NCI-H2029 treated with DMSO at 0.1 percent for 48 hours (cell line): ENCODE data around the gene PMVK.
"Not testable (repeated sequence)": the region's sequence is repeated elsewhere in the genome, so short reads cannot be mapped to it uniquely, and the experiment has no call there.

ENCODE experiments used
- DNase-seq: peaks from one replicate; lab custom pipeline; 2025; lab: John Stamatoyannopoulos, UW

The PMVK gene

GRCh38 chr1:154912755-154913154, 23.8 kb downstream of the PMVK start:
- no peak for DNase-seq

GRCh38 chr1:154911691-154912550, 24.6 kb downstream of the PMVK start:
- no peak for DNase-seq

- no peak for DNase-seq
These were observed 25.7 kb downstream of the PMVK start for GRCh38 chr1:154910851-154911250.

DNA sequence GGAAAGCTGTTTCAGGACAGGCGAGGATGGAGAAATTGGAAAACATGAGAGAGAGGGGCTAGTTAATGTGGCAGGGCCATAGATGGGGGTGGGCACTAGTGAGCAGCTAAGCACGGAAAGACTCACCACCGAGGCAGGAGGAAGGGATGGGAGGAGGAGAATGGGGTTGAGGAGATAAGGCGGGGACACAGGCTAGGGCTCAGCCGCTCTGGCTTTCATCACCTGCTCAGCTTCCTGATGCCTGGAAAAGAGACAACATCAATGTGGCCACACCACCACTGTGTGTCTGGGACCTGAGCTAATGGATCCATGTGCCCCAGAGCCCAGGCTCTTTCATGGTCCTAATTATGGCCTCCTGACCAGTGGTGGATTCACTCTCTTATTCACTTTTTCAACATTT, 27.6 kb downstream of the PMVK start:
- no peak for DNase-seq

- DNase-seq: not testable (repeated sequence)
These were observed 28.4 kb downstream of the PMVK start for GRCh38 chr1:154908129-154908528.

DNA sequence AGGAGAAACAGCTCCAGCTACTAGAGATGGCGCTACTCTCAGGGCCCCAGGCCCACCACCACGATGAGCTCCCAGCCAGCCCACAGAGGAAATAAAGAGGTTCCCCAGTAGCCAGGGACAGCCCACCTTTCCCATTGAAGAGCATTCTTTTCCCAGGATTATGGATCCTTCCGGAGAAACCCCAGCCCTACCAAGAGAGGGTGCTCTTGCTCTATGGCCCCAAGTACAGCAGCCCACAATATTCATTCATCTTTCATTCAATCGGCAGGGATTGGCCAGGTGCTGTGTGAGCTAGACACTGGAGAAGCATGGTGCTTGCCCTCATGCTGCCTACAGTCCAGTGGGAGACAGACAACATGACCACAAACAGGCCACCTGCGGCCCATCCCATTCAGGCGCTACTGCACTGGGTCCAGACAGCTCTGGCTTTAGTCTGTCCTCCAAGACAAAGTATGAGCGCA, 29.9 kb downstream of the PMVK start:
- DNase-seq: no peak

- DNase-seq: no peak
These were observed 33.5 kb downstream of the PMVK start for GRCh38 chr1:154902938-154903566.

- DNase-seq: no peak
These were observed 34.9 kb downstream of the PMVK start for GRCh38 chr1:154901591-154901990.

DNA sequence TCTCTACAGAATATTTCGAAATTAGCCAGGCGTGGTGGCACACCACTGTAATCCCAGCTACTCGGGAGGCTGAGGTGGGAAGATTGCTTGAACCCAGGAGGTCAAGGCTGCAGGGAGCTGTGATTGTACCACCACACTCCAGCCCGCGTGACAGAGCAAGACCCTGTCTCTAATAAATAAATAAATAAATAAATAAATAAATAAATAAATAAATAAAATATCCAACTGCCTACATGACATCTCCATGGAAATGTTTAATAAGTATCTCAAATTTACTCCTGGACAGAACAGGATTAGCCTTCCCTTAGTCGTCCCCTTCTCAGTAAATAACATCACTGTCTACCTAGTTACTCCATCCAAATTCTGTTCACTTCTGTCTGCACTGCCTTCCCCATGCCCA, 37.5 kb downstream of the PMVK start:
- DNase-seq: no peak

DNA sequence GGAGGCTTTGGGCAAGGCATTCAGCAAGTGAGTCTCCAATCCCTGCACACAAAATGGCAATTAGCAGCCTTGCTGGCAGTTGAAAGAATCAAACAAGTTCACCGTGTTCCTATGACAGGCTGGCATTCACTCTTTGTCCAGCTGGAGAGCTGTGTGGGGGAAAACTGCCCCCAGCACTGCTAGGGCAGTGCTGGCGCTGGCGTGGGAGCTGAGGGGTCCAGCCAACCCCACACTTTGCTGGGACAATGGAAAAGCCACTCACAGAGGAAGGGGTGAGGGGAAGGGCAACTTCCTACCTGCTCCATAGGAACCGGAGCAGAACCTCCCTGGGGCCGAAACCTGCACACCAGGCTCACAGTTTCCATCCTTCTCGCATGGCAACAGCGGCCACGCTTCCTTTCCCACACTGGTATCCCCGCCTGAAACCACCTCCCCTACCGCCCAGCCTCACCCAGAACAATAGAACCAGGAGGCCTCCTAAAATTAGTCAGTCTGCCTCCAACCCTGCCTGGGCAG, 39.7 kb downstream of the PMVK start:
- DNase-seq: no peak

DNA sequence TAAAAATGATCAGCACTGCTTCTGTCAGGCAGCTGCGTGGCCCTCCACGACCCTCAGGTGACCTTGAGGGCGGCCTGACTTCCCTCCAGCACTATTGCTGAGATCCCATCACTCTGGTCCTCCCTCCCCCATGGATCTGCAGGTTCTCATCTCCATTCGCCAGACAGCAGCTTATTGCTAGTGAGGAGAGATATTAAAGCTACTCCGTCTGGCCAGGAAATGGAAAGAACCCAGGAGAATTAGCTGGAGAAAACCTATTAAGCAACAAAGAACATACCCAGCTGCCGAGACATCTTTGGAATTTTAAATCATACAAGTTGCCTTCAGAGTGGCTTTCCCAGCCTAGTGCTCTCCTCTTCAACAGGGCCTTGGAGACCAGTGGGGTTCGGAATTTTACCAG, 40.7 kb downstream of the PMVK start:
- no peak for DNase-seq

GRCh38 chr1:154891452-154891851, 45.1 kb downstream of the PMVK start:
- no peak for DNase-seq

DNA sequence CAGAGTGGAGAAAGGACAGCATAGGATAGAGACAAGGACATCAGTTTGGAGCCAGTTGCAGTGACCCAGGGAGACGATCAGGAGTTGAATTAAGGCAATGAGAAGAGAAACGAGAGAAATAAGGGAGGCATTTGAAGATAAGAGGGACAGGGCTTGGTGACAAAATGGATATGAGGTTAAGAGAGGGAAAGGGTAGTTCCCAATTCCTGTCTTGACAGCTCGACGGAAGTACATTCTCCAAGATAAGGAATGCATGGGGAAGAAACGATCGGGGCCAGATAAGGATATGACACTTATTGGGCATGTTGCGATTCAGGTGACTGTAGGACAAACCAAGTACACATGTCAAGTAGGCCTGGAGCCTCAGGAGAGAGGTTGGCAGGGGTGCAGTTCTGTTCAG, 47.8 kb downstream of the PMVK start:
- DNase-seq: no peak

- DNase-seq: no peak
These were observed 50.1 kb downstream of the PMVK start for GRCh38 chr1:154886281-154887015.

DNA sequence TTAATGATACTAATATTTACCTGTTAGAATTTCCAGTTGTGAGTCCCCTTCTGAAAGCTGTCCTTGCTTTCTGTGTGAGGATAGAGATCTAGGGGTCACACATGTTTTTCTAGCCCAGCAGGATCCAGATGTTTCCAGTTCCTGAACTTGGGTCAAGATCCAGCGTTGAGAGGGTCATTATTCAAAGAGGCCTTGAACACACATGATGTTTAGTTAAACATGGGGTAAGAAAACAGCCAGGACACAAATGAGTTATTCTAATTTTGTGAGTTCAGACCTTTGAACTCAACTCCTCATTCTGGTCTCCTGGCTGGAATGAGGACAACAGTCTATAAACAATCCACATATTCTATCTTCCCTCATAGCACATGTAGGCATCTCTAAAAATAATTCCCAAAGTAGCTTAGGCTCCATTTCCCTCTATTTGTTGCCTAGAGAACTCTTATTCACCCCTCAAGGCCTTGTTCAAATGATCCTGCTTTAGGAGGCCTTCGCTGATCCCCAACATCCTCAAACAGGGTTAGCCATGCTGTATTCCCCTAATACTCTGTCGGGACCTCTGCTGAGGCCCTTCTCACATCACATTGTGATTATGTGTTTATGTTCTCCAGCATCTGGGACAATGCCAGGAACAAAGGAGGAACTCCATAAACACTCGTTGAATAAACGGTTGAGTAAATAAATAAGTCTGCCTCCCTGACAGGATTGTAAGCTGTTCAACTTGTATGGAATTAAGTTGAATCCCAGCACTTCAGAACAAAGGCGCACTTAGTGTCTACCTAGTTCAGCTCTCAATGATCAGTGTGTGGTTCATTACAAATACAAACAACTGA, 51.4 kb downstream of the PMVK start:
- peak; percentile 11 for DNase-seq

DNA sequence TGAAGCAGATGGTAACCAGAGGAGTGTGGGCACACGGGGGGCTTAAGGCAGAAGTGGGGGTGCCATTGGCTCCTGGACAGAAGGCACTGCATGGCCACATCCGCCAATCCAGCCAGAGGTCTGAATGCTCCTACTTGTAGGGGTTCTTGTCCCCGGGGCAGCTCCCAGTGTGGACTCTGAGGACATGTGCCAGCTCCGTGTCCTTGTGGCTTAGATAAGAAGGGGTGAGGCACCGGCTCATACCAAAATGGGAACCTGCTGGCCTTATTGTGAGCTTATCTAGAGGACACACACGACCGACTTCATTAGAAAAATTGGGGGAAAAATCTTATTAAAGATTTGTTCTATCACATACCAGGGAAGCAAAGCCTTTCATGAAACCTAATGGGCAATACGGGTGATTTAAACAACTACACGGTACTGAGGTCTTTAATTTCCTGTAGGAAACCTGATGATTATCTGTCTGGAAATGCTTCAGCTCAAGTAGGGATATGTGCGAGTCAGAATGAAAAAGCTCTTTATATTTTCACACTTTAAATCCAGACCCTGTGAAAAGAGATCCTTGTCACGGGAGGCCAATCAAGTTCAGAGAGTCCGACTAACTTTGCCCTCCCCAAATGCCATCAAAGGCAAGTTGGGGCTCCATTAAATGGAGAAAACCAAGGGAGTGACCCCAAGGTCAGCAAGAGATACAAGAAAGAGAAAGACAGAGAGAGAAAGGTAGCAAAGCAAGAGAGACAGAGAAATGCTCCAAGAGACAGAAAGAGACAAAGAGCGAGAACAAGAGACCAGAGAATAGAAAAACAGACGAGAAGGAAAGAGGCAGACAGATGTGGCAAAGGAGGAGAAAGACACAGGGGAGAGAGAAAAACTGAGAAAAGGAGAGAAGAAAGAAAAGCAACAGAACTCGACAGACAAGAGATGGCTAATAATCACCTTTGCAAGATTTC, 52.3 kb downstream of the PMVK start:
- DNase-seq: no peak

DNA sequence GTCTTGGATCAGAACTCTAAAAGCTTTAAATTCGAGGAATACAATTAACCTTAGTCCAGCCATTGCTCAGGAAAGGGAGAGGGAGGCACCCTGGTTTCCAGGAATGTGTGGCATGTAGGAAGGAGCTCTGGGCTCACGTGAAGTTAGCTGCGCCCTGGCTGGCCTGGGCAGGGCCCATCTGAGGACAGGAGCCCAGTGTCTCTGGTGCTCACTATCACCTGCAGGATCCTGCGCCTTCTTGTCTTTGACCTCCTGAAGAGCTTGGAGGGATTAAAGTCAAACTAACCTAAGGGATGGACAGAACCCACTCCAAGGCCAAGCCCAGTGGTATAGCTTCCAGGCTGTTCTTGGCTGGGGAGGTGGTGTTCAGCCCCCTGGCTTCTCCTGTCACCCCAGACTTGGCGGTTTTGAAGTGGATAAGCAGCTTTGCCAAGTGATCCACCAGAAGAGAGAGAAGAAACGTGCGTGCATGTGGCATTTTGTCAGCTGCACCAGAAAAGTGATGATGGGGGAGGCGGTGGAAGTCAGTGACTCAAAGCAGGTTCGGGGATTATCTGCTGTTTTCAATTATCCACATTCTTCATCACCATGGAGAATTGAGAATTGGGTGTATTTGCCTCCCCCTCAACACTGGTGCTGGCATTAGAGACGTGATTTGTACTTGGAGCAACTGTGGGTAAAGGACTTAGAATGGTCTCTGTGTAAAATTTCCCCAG, 54.5 kb downstream of the PMVK start:
- DNase-seq: no peak

DNA sequence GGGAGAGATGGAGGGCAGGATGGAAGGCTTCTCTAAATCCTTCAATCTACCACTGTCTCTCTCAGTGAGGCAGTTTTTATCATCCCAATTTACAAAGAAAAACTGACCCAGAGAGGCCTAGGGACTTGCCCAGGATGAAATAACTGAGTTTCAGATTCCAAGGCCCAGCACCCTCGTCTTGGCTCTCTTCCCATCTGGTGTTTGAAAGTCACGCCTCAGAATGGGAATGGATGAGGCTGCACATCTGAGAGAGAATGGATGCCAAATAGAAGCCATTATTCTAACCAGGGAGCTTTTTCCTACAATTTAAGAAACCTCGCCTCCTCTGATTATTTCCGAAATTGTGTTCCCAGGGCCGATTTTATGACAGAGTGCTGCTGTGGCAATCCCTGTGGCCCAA, 55.8 kb downstream of the PMVK start:
- no peak for DNase-seq

DNA sequence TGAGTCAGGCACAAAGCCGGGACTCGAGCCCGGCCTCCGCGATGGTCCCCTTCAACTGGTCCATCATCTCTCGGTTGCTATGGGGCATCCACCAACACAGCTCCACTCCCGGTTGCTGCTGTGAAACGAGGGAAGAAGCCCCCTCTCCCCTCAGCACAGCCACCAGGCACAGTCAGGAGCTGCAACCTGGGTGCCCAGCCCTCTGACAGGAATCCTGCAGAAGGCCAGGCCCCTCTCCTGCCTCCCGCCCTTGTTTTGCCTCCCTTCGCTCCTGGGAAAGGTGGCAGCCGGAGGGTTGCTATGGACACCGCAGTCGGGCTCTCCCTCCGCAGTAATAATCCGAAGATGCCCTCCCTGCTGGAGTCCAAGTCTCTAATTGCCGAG, 57.5 kb downstream of the PMVK start:
- DNase-seq: no peak
